GM18951 (cell line): ENCODE data around the gene NFIA.

Source experiments
- POLR2A ChIP-seq: IDR thresholded peaks from 4 replicates; pipeline ENCODE4 v1.6.1; 2011; ENCODE audit warnings: mild to moderate bottlenecking; ENCODE audit not compliant: insufficient read length, insufficient read depth; ENCODE audit errors: extremely low read depth
- in situ Hi-C: fragments of 300-500 bp; cut with MboI; formaldehyde crosslinking; loops from one replicate; pipeline ENCODE4 v1.12.0; 2022; ENCODE audit warnings: low sequenced_read_pairs, mixed read lengths, inconsistent platforms; ENCODE audit not compliant: unreplicated experiment

Gene NFIA

GRCh38 chr1:61343734-61344420 is 261.5 kb downstream of the NFIA start:
- no peak for TF ChIP-seq POLR2A
- in situ Hi-C loops, result no loop called here

GRCh38 chr1:61344696-61345095 is 262.3 kb downstream of the NFIA start:
- in situ Hi-C loops, result no loop called here
- TF ChIP-seq POLR2A, result no peak

GRCh38 chr1:61348025-61348665 is 265.8 kb downstream of the NFIA start:
- no peak for TF ChIP-seq POLR2A
- in situ Hi-C loops, result no loop called here

GRCh38 chr1:61352845-61353435 is 270.6 kb downstream of the NFIA start:
- in situ Hi-C loops, result no loop called here
- TF ChIP-seq POLR2A, result no peak

- no peak for TF ChIP-seq POLR2A
These were observed 271.5 kb downstream of the NFIA start for GRCh38 chr1:61353797-61354406.

GRCh38 chr1:61356016-61356415 is 273.7 kb downstream of the NFIA start:
- TF ChIP-seq POLR2A, result no peak
- in situ Hi-C loops, result no loop called here

More at GRCh38 chr1:61353797-61354406, 271.5 kb downstream of the NFIA start:
- in situ Hi-C loops, result no loop called here

GRCh38 chr1:61356995-61357394 is 274.6 kb downstream of the NFIA start:
- TF ChIP-seq POLR2A, result no peak
- in situ Hi-C loops, result no loop called here

- in situ Hi-C loops, result no loop called here
- TF ChIP-seq POLR2A, result no peak
These were observed 275.2 kb downstream of the NFIA start for GRCh38 chr1:61357539-61357938.

GRCh38 chr1:61358770-61359455 is 276.6 kb downstream of the NFIA start:
- no peak for TF ChIP-seq POLR2A
- in situ Hi-C loops, result no loop called here

GRCh38 chr1:61361931-61362330 is 279.6 kb downstream of the NFIA start:
- no peak for TF ChIP-seq POLR2A
- in situ Hi-C loops, result no loop called here

- in situ Hi-C loops, result no loop called here
These were observed 280.0 kb downstream of the NFIA start for GRCh38 chr1:61362351-61362750.

GRCh38 chr1:61368366-61368765 is 286.0 kb downstream of the NFIA start:
- in situ Hi-C loops, result no loop called here

More at GRCh38 chr1:61362351-61362750, 280.0 kb downstream of the NFIA start:
- no peak for TF ChIP-seq POLR2A

GRCh38 chr1:61368876-61369275 is 286.5 kb downstream of the NFIA start:
- in situ Hi-C loops, result no loop called here
- TF ChIP-seq POLR2A, result no peak

More at GRCh38 chr1:61368366-61368765, 286.0 kb downstream of the NFIA start:
- TF ChIP-seq POLR2A, result no peak

GRCh38 chr1:61370177-61370912 is 288.0 kb downstream of the NFIA start:
- no peak for TF ChIP-seq POLR2A
- in situ Hi-C loops, result no loop called here
